ENCODE measurements around the gene GGT1. TPM values are rescaled to one million over a fixed set of nuclear protein-coding genes. Genes with fewer than 3 reads are reported as not detected.
"Not testable (repeated sequence)": the region's sequence is repeated elsewhere in the genome, so short reads cannot be mapped to it uniquely, and the experiment has no call there.

GGT1 gene
- total RNA-seq, 1 donor from 2014 or later, result 0.40 TPM

- DNase-seq (ENCODE audit: low read depth, low spot score), result not testable (repeated sequence)
These were observed 30.4 kb downstream of the GGT1 start for GRCh38 chr22:24633231-24634023.

GRCh38 chr22:24634776-24635389 is 31.9 kb downstream of the GGT1 start:
- not testable (repeated sequence) for DNase-seq (ENCODE audit: low read depth, low spot score)

GRCh38 chr22:24636513-24636912 is 33.5 kb downstream of the GGT1 start:
- not testable (repeated sequence) for DNase-seq (ENCODE audit: low read depth, low spot score)

GRCh38 chr22:24642307-24642706 is 39.3 kb downstream of the GGT1 start:
- DNase-seq (ENCODE audit: low read depth, low spot score), result not testable (repeated sequence)

GRCh38 chr22:24644409-24644808 is 41.4 kb downstream of the GGT1 start:
- DNase-seq (ENCODE audit: low read depth, low spot score), result not testable (repeated sequence)

GRCh38 chr22:24645408-24646399 is 42.7 kb downstream of the GGT1 start:
- not testable (repeated sequence) for DNase-seq (ENCODE audit: low read depth, low spot score)

GRCh38 chr22:24646756-24647155 is 43.8 kb downstream of the GGT1 start:
- DNase-seq (ENCODE audit: low read depth, low spot score), result not testable (repeated sequence)

GRCh38 chr22:24649371-24649770 is 46.4 kb downstream of the GGT1 start:
- not testable (repeated sequence) for DNase-seq (ENCODE audit: low read depth, low spot score)

GRCh38 chr22:24650884-24651283 is 47.9 kb downstream of the GGT1 start:
- not testable (repeated sequence) for DNase-seq (ENCODE audit: low read depth, low spot score)

- DNase-seq (ENCODE audit: low read depth, low spot score), result not testable (repeated sequence)
These were observed 62.4 kb downstream of the GGT1 start for GRCh38 chr22:24665395-24665794.

GRCh38 chr22:24667904-24668303 is 64.9 kb downstream of the GGT1 start:
- DNase-seq (ENCODE audit: low read depth, low spot score), result not testable (repeated sequence)

- DNase-seq (ENCODE audit: low read depth, low spot score), result not testable (repeated sequence)
These were observed 69.5 kb downstream of the GGT1 start for GRCh38 chr22:24672532-24672931.

Other genes with a start within 250 kb of the GGT1 start
- gene ADORA2A, start 175.6 kb upstream of the GGT1 start, total RNA-seq, result 35.5 and 113 TPM in 2 replicates
- 0.32 and 0.40 TPM in 2 replicates for gene UPB1, start 107.9 kb upstream of the GGT1 start, total RNA-seq
- gene GUCD1, start 48.1 kb upstream of the GGT1 start, total RNA-seq, result 267 and 286 TPM in 2 replicates
- gene SNRPD3, start 47.2 kb upstream of the GGT1 start, total RNA-seq, result 242 and 306 TPM in 2 replicates
- 3.9 and 4.3 TPM in 2 replicates for gene LRRC75B, start 10.1 kb upstream of the GGT1 start, total RNA-seq
- gene PIWIL3, start 171.5 kb downstream of the GGT1 start, total RNA-seq, result not detected in 2 replicates
- 0.20 and 0.21 TPM in 2 replicates for gene SGSM1, start 203.0 kb downstream of the GGT1 start, total RNA-seq